H1 (cell line): ENCODE data around the gene GLYR1. TPM values are rescaled to one million over a fixed set of nuclear protein-coding genes. Genes with fewer than 3 reads are reported as not detected.

Experiments used
- CTCF ChIA-PET: fragments of 300-600 bp; sonication (Branson Sonifier 250); formaldehyde crosslinking; loops from one replicate; lab custom pipeline; 2021; ENCODE audit not compliant: partially characterized antibody; lab: Charles Lee
- POLR2A ChIA-PET: fragments of 300-600 bp; sonication (Branson Sonifier 250); formaldehyde crosslinking; loops from one replicate; lab custom pipeline; 2021; ENCODE audit warnings: inconsistent platforms; ENCODE audit not compliant: partially characterized antibody; lab: Charles Lee
- DNase-seq, 2 experiments: peaks; one replicate each; pipeline versions ENCODE4 v3.0.0 to v3.0.0-alpha.2; 2010 to 2022; ENCODE audit warnings: low spot score in 2 of 2, low read depth in 1 of 2, mixed read lengths in 1 of 2
- FAIRE-seq: peaks from 2 replicates; lab custom pipeline; 2011; peaks lifted over from hg19 to GRCh38; lab: Jason Lieb, UNC
- H2AFZ ChIP-seq: 2 replicates; pipeline ENCODE4 v1.8.1; 2012; ENCODE audit warnings: low read length, inconsistent platforms
- H2AK5ac ChIP-seq: 2 replicates; pipeline ENCODE4 v1.6.1; 2013; ENCODE audit warnings: low read depth, low read length
- H2BK120ac ChIP-seq: replicated peaks from 2 replicates; pipeline ENCODE3; 2013; ENCODE audit warnings: low read depth, low read length, inconsistent platforms
- H2BK12ac ChIP-seq: 2 replicates; pipeline ENCODE4 v1.6.1; 2013; ENCODE audit warnings: low read depth, low read length
- H2BK15ac ChIP-seq: 2 replicates; pipeline ENCODE4 v1.6.1; 2013; ENCODE audit warnings: low read length
- H2BK20ac ChIP-seq: 2 replicates; pipeline ENCODE4 v1.6.1; 2013; ENCODE audit warnings: low read length
- H2BK5ac ChIP-seq: 2 replicates; pipeline ENCODE4 v1.6.1; 2013; ENCODE audit warnings: low read depth, low read length
- H3K14ac ChIP-seq: 2 replicates; pipeline ENCODE4 v1.6.1; 2013; ENCODE audit warnings: inconsistent platforms; ENCODE audit not compliant: insufficient read length
- H3K18ac ChIP-seq: 2 replicates; pipeline ENCODE4 v1.6.1; 2013; ENCODE audit warnings: low read length; ENCODE audit errors: extremely low read depth
- H3K23ac ChIP-seq: 2 replicates; pipeline ENCODE4 v1.6.1; 2013; ENCODE audit warnings: inconsistent platforms; ENCODE audit not compliant: insufficient read length
- H3K23me2 ChIP-seq: 2 replicates; pipeline ENCODE4 v1.6.1; 2013; ENCODE audit warnings: low read depth, low read length
- H3K27ac ChIP-seq: 2 replicates; pipeline ENCODE4 v1.6.1; 2011; ENCODE audit warnings: low read depth, low read length, inconsistent platforms
- H3K27me3 ChIP-seq, 4 experiments: replicated peaks in 1 of 4; 1 replicate in 1 of 4; 2 replicates in 3 of 4; pipeline versions ENCODE4 v1.6.1 to v1.8.1; 2011 to 2013; ENCODE audit warnings: low read length in 3 of 4, mild to moderate bottlenecking in 3 of 4, inconsistent platforms in 2 of 4, mixed read lengths in 2 of 4, moderate library complexity in 1 of 4; ENCODE audit not compliant: control insufficient read depth in 3 of 4, insufficient read depth in 3 of 4; ENCODE audit errors: extremely low read depth in 1 of 4
- H3K36me3 ChIP-seq, 4 experiments: 2 replicates each; pipeline versions ENCODE4 v1.6.1 to v1.8.1; 2011 to 2013; ENCODE audit warnings: mild to moderate bottlenecking in 4 of 4, low read length in 3 of 4, moderate library complexity in 2 of 4, control low read depth in 1 of 4, inconsistent platforms in 1 of 4; ENCODE audit not compliant: insufficient read depth in 4 of 4, control insufficient read depth in 2 of 4
- H3K4ac ChIP-seq: replicated peaks from 2 replicates; pipeline ENCODE3; 2013; ENCODE audit warnings: low read length, low read depth, mixed read lengths, inconsistent platforms; ENCODE audit not compliant: insufficient read length
- H3K4me1 ChIP-seq, 4 experiments: replicated peaks in 1 of 4; 1 replicate in 1 of 4; 2 replicates in 3 of 4; pipeline versions ENCODE4 v1.6.1 to v1.8.1; 2011 to 2013; ENCODE audit warnings: low read length in 3 of 4, inconsistent platforms in 2 of 4, mixed read lengths in 1 of 4; ENCODE audit not compliant: insufficient read depth in 4 of 4, control insufficient read depth in 3 of 4
- H3K4me2 ChIP-seq, 2 experiments: 2 replicates each; pipeline versions ENCODE4 v1.6.1 to v1.8.1; 2011 to 2013; ENCODE audit warnings: low read depth in 2 of 2, low read length in 2 of 2, control low read depth in 1 of 2, inconsistent platforms in 1 of 2, mild to moderate bottlenecking in 1 of 2; ENCODE audit not compliant: insufficient read depth in 1 of 2
- H3K4me3 ChIP-seq, 4 experiments: fragments of 200-600, 300-600 bp in 1 of 4; sonication (generic), shearing (Covaris generic), sonication (Bioruptor Twin) in 1 of 4; 2 replicates each; pipeline versions ENCODE4 v1.5.1 to v1.8.1; 2011 to 2016; ENCODE audit warnings: low read length in 4 of 4, low read depth in 3 of 4, control low read depth in 2 of 4, inconsistent platforms in 2 of 4, mild to moderate bottlenecking in 2 of 4, mixed read lengths in 1 of 4, moderate library complexity in 1 of 4; ENCODE audit not compliant: insufficient read depth in 2 of 4; ENCODE audit errors: extremely low read depth in 1 of 4
- H3K56ac ChIP-seq: replicated peaks from 2 replicates; pipeline ENCODE3; 2013; ENCODE audit warnings: low read depth, mild to moderate bottlenecking, mixed read lengths, low read length, inconsistent platforms; ENCODE audit not compliant: insufficient read length
- H3K79me1 ChIP-seq: 2 replicates; pipeline ENCODE4 v1.6.1; 2013; ENCODE audit warnings: low read depth, low read length, control low read depth
- H3K79me2 ChIP-seq, 2 experiments: 2 replicates each; pipeline versions ENCODE4 v1.6.1 to v1.8.1; 2012 to 2013; ENCODE audit warnings: low read length in 2 of 2, mild to moderate bottlenecking in 2 of 2, inconsistent platforms in 1 of 2; ENCODE audit not compliant: insufficient read depth in 2 of 2, control insufficient read depth in 1 of 2
- H3K9ac ChIP-seq, 4 experiments: replicated peaks in 1 of 4; 1 replicate in 1 of 4; 2 replicates in 3 of 4; pipeline versions ENCODE4 v1.6.1 to v1.8.1; 2011 to 2013; ENCODE audit warnings: low read depth in 3 of 4, low read length in 3 of 4, control low read depth in 2 of 4, mild to moderate bottlenecking in 2 of 4, moderate library complexity in 2 of 4, inconsistent platforms in 1 of 4; ENCODE audit errors: extremely low read depth in 1 of 4
- H3K9me3 ChIP-seq, 2 experiments: 2 replicates each; pipeline versions ENCODE4 v1.6.1 to v1.8.1; 2012 to 2013; ENCODE audit warnings: mild to moderate bottlenecking in 2 of 2, moderate library complexity in 2 of 2, control low read depth in 1 of 2, inconsistent platforms in 1 of 2, low read depth in 1 of 2, low read length in 1 of 2, mixed read lengths in 1 of 2; ENCODE audit not compliant: insufficient read depth in 2 of 2
- H4K20me1 ChIP-seq, 2 experiments: replicated peaks in 1 of 2; 2 replicates each; pipeline versions ENCODE3 to v1.8.1; 2011 to 2013; ENCODE audit warnings: inconsistent platforms in 2 of 2, low read length in 2 of 2, mild to moderate bottlenecking in 1 of 2; ENCODE audit not compliant: insufficient read depth in 2 of 2, control insufficient read depth in 1 of 2
- H4K5ac ChIP-seq: 2 replicates; pipeline ENCODE4 v1.6.1; 2013; ENCODE audit warnings: low read length, low read depth, mixed read lengths, inconsistent platforms; ENCODE audit not compliant: insufficient read length
- H4K8ac ChIP-seq: 2 replicates; pipeline ENCODE4 v1.8.0; 2013; ENCODE audit warnings: mild to moderate bottlenecking, moderate library complexity, low read length, inconsistent platforms; ENCODE audit not compliant: insufficient read depth; ENCODE audit errors: extremely low read depth
- H4K91ac ChIP-seq: replicated peaks from 2 replicates; pipeline ENCODE3; 2013; ENCODE audit warnings: low read length, mixed read lengths, inconsistent platforms; ENCODE audit not compliant: insufficient read length
- CREB1 ChIP-seq: IDR thresholded peaks from 2 replicates; pipeline ENCODE4 v1.6.1; 2012; ENCODE audit warnings: inconsistent platforms
- CTBP2 ChIP-seq: IDR thresholded peaks from 2 replicates; pipeline ENCODE4 v1.7.0; 2011; ENCODE audit warnings: borderline replicate concordance, mild to moderate bottlenecking, moderate library complexity, mixed read lengths, low read length; ENCODE audit not compliant: insufficient read depth, insufficient read length
- FOSL1 ChIP-seq: IDR thresholded peaks from 2 replicates; pipeline ENCODE4 v1.6.1; 2011; ENCODE audit warnings: mild to moderate bottlenecking, low read depth, low read length, moderate library complexity; ENCODE audit not compliant: insufficient read depth
- KDM4A ChIP-seq: IDR thresholded peaks from one replicate; pipeline ENCODE4 v1.7.1; 2012; ENCODE audit warnings: low read depth, mild to moderate bottlenecking, moderate library complexity, low read length, inconsistent platforms; ENCODE audit not compliant: severe bottlenecking
- NRF1 ChIP-seq: IDR thresholded peaks from 2 replicates; pipeline ENCODE4 v1.6.1; 2011; ENCODE audit warnings: mild to moderate bottlenecking, low read depth, low read length, improper control_type of control experiment
- RFX5 ChIP-seq: IDR thresholded peaks from 2 replicates; pipeline ENCODE4 v1.6.1; 2011; ENCODE audit warnings: low read depth, low read length, improper control_type of control experiment, borderline replicate concordance
- SP1 ChIP-seq: IDR thresholded peaks from 2 replicates; pipeline ENCODE4 v1.6.1; 2011; ENCODE audit warnings: low read depth, low read length
- WGBS, 2 experiments: shearing (Covaris generic) in 1 of 2; methylation state at CpG; one replicate each; pipeline versions ENCODE4 v1.1.6 to v1.1.7; 2013 to 2015; ENCODE audit warnings: low lambda C conversion rate in 2 of 2, mixed read lengths in 2 of 2, inconsistent platforms in 1 of 2, low coverage in 1 of 2, missing lambda C conversion rate in 1 of 2; ENCODE audit not compliant: insufficient replicate concordance in 2 of 2, insufficient coverage in 1 of 2, insufficient read length in 1 of 2; ENCODE audit errors: extremely low coverage in 1 of 2, missing lambda C conversion rate in 1 of 2; 5-methylcytosine and 5-hydroxymethylcytosine counted together
- polyA plus RNA-seq, 7 experiments: library from polyadenylated mRNA; depleted of rRNA in 3 of 7; stranded (reverse) in 5 of 7; unstranded in 2 of 7; fragments of >200 nt in 5 of 7; fragments of 200-250 nt in 2 of 7; gene quantifications; 1 replicate in 5 of 7; 2 replicates in 1 of 7; 4 replicates in 1 of 7; pipeline versions ENCODE4 v1.2.1 to v1.2.3, GENCODE V29; 2011 to 2013; ENCODE audit warnings: missing spikeins in 2 of 7, mixed read lengths in 2 of 7
- total RNA-seq: library from RNA; stranded (reverse); fragmentation: NEBNext Ultra II Directional; extraction: Animal tissue kit (Norgen Biotek cat#: 25700); gene quantifications from 2 replicates; pipeline ENCODE4 v1.2.1, GENCODE V29; 2021
- TF ChIP-seq, protein P1 (sequence below): IDR thresholded peaks from 2 replicates; pipeline ENCODE4 v1.6.1; 2012; ENCODE audit warnings: low read length, inconsistent platforms

Gene GLYR1
- total and polyA plus RNA-seq, 2 of the 8 experiments (the other 6 are each of a cell fraction or from before 2014, with no cell fraction given) = 50.2 to 115 TPM

DNA sequence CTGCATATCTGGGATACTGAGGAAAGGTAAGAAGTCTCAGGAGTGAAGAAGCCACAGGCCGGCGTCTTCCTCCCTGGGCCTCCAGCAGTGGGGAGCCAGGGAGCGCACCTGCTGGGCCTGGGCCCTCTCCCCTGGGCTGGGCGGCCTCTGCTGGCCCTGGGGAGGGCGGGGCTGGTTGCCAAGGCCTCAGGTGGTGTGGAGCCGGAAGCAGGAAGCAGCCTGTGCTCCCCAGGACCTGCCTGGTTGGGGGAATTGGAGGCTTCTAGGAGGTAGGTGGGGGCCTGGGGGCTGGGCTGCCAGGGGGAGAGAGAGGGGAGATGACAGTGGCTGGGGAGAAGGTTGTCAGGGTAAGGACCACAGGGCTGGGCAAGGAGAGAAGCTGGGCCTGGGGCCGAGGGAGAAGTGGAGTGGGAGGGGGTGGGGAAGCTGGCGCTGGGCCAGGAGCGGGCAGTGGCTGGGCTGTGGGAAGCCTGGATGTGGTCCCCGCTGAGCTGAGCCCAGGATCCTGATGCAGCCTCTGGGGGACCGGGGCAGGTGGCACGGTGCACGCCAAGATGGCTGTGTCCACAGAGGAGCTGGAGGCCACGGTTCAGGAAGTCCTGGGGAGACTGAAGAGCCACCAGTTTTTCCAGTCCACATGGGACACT lies 51.8 kb downstream of the GLYR1 start, which contains the start of gene SMIM22:
Gene SMIM22 (plus strand): TSS at position 189 of the 647 bp plus-strand sequence. CDS start 366 bp downstream, at position 555.
- H3K18ac ChIP-seq = no peak within 1 kb of the TSS
- no peak within 1 kb of the TSS for H3K23ac ChIP-seq
- no peak within 1 kb of the TSS for H4K5ac ChIP-seq
- ChIA-PET CTCF (no interaction called here), POLR2A (interaction anchor here (1.2 to 1.5 kb wide), 3 partner anchors 7 to 79 kb away, joined by 4 to 5 read pairs (median 4); partner anchors contain the start of gene ROGDI)
- no peak within 1 kb of the TSS for H4K8ac ChIP-seq
- H4K20me1 ChIP-seq = peaks cover 0 to 4% of the 10 kb centered on the region in 2 experiments
- no peak for DNase-seq
- peaks cover 0 to 2% (median 0%) of the 10 kb centered on the region in 4 experiments; a peak in 3 of 8 replicates for H3K36me3 ChIP-seq
- H2BK5ac ChIP-seq = no peak within 1 kb of the TSS
- no peak within 1 kb of the TSS for H2BK15ac ChIP-seq
- no peaks in the 10 kb centered on the region for H3K79me2 ChIP-seq
- no peaks in the 10 kb centered on the region for H3K79me1 ChIP-seq
- H3K27me3 ChIP-seq = no peaks in the 10 kb centered on the region
- H3K9me3 ChIP-seq = no peaks in the 10 kb centered on the region
- H2BK120ac ChIP-seq = no peak within 1 kb of the TSS
- H3K4me3 ChIP-seq = no peak within 1 kb of the TSS
- no peaks in the 10 kb centered on the region for H3K4me1 ChIP-seq
- no peak within 1 kb of the TSS for H2BK12ac ChIP-seq
- FAIRE-seq = no peak
- H3K4ac ChIP-seq = no peak within 1 kb of the TSS
- H3K9ac ChIP-seq = no peak within 1 kb of the TSS
- no peak within 1 kb of the TSS for H3K14ac ChIP-seq
- TF ChIP-seq NRF1 = no peak
- TF ChIP-seq, protein P1, sequence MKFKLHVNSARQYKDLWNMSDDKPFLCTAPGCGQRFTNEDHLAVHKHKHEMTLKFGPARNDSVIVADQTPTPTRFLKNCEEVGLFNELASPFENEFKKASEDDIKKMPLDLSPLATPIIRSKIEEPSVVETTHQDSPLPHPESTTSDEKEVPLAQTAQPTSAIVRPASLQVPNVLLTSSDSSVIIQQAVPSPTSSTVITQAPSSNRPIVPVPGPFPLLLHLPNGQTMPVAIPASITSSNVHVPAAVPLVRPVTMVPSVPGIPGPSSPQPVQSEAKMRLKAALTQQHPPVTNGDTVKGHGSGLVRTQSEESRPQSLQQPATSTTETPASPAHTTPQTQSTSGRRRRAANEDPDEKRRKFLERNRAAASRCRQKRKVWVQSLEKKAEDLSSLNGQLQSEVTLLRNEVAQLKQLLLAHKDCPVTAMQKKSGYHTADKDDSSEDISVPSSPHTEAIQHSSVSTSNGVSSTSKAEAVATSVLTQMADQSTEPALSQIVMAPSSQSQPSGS = no peak
- no peak for TF ChIP-seq FOSL1
- TF ChIP-seq CTBP2 = no peak
- TF ChIP-seq CREB1 = no peak
- no peak for TF ChIP-seq KDM4A
- TF ChIP-seq RFX5 = no peak
- TF ChIP-seq SP1 = no peak
- H2AK5ac ChIP-seq = no peak within 1 kb of the TSS
- H3K23me2 ChIP-seq = no peaks in the 10 kb centered on the region
- WGBS, 2 experiments = 71% methylated on average over 6 of the region's 14 CpGs; no CpG with 5 or more reads in 1 of the 2 experiments
- H3K4me2 ChIP-seq = no peak within 1 kb of the TSS
- H4K91ac ChIP-seq = no peak within 1 kb of the TSS
- no peak within 1 kb of the TSS for H2AFZ ChIP-seq
- no peak within 1 kb of the TSS for H2BK20ac ChIP-seq
- no peak within 1 kb of the TSS for H3K27ac ChIP-seq
- no peak within 1 kb of the TSS for H3K56ac ChIP-seq
